A673 (cell line): ENCODE results near the gene RNF8.

Experiments used
- CTCF ChIP-seq: fragments of 300-800, 200-600 bp; sonication (generic); conservative IDR thresholded peaks from 2 replicates; pipeline ENCODE4 v1.5.1; 2017; ENCODE audit warnings: low read depth, mild to moderate bottlenecking, antibody characterized with exemption, low read length, moderate library complexity, mixed read lengths
- EZH2 ChIP-seq: fragments of 200-600 bp; sonication (generic); IDR thresholded peaks from 2 replicates; pipeline ENCODE4 v1.6.1; 2017; ENCODE audit warnings: borderline replicate concordance, low read depth, mild to moderate bottlenecking, mixed read lengths, antibody characterized with exemption, low read length; ENCODE audit not compliant: poor library complexity, severe bottlenecking

GRCh38 chr6:37371154-37372083 is 17.6 kb downstream of the RNF8 start:
- TF ChIP-seq CTCF = no peak
- no peak for TF ChIP-seq EZH2
